SK-N-SH treated with all-trans-retinoic acid at 6 μM for 48 hours (cell line): ENCODE data around the gene PRKD3.

Experiments
- ATAC-seq: fragments of 200-7000 bp; cut with Tn5 transposase; 3 replicates; pipeline ENCODE4 v1.9.1; 2020; ENCODE audit warnings: mild to moderate bottlenecking, moderate library complexity
- ARNTL ChIP-seq: fragments of 450-650 bp; formaldehyde crosslinking; IDR thresholded peaks from 2 replicates; pipeline ENCODE4 v1.5.0; 2020; ENCODE audit warnings: low read depth, mild to moderate bottlenecking, moderate library complexity, borderline replicate concordance
- BACH2 ChIP-seq: fragments of 250-450 bp; sonication (Bioruptor Pico); IDR thresholded peaks from 2 replicates; pipeline ENCODE4 v1.9.0; 2021; ENCODE audit warnings: mild to moderate bottlenecking, borderline replicate concordance
- CSDC2 ChIP-seq: fragments of 250-450 bp; sonication (Bioruptor Pico); IDR thresholded peaks from 2 replicates; pipeline ENCODE4 v1.5.0; 2020; ENCODE audit warnings: mild to moderate bottlenecking, moderate library complexity
- CSRNP3 ChIP-seq: fragments of 250-450 bp; sonication (Bioruptor Pico); IDR thresholded peaks from 2 replicates; pipeline ENCODE4 v1.5.1; 2021; ENCODE audit warnings: mild to moderate bottlenecking, moderate library complexity
- ESRRG ChIP-seq: fragments of 250-450 bp; sonication (Bioruptor Pico); IDR thresholded peaks from 2 replicates; pipeline ENCODE4 v1.6.1; 2021; ENCODE audit warnings: mild to moderate bottlenecking
- GLIS3 ChIP-seq: fragments of 250-450 bp; sonication (Bioruptor Pico); IDR thresholded peaks from 2 replicates; pipeline ENCODE4 v1.5.0; 2020; ENCODE audit warnings: mild to moderate bottlenecking, moderate library complexity
- ISL1 ChIP-seq: fragments of 250-450 bp; sonication (Bioruptor Pico); IDR thresholded peaks from 2 replicates; pipeline ENCODE4 v2.1.2; 2022; ENCODE audit warnings: mild to moderate bottlenecking, moderate library complexity
- OSR1 ChIP-seq: fragments of 250-450 bp; sonication (Bioruptor Pico); IDR thresholded peaks from 2 replicates; pipeline ENCODE4 v1.8.0; 2022; ENCODE audit warnings: moderate library complexity, mild to moderate bottlenecking, inconsistent platforms
- PATZ1 ChIP-seq: fragments of 250-450 bp; sonication (Bioruptor Pico); IDR thresholded peaks from 2 replicates; pipeline ENCODE4 v1.8.0; 2020; ENCODE audit warnings: mild to moderate bottlenecking, moderate library complexity, borderline replicate concordance
- POU6F1 ChIP-seq: fragments of 250-450 bp; sonication (Bioruptor Pico); IDR thresholded peaks from 2 replicates; pipeline ENCODE4 v1.8.0; 2021; ENCODE audit warnings: low read depth, mild to moderate bottlenecking, moderate library complexity, borderline replicate concordance
- PPARA ChIP-seq: fragments of 250-450 bp; sonication (Bioruptor Pico); IDR thresholded peaks from 2 replicates; pipeline ENCODE4 v1.5.0; 2020; ENCODE audit warnings: mild to moderate bottlenecking, borderline replicate concordance
- RARB ChIP-seq: fragments of 250-450 bp; sonication (Bioruptor Pico); IDR thresholded peaks from 2 replicates; pipeline ENCODE4 v1.8.0; 2021; ENCODE audit warnings: mild to moderate bottlenecking, moderate library complexity
- SNAI2 ChIP-seq: fragments of 250-450 bp; sonication (Bioruptor Pico); IDR thresholded peaks from 2 replicates; pipeline ENCODE4 v1.5.0; 2020; ENCODE audit warnings: mild to moderate bottlenecking, moderate library complexity
- TCF4 ChIP-seq: fragments of 250-450 bp; sonication (Bioruptor Pico); IDR thresholded peaks from 2 replicates; pipeline ENCODE4 v1.8.0; 2021; ENCODE audit warnings: mild to moderate bottlenecking, moderate library complexity, borderline replicate concordance
- TOX ChIP-seq: fragments of 250-450 bp; sonication (Bioruptor Pico); IDR thresholded peaks from 2 replicates; pipeline ENCODE4 v1.8.0; 2021; ENCODE audit warnings: mild to moderate bottlenecking, moderate library complexity, borderline replicate concordance
- TSHZ2 ChIP-seq: fragments of 250-450 bp; sonication (Bioruptor Pico); IDR thresholded peaks from 2 replicates; pipeline ENCODE4 v1.5.0; 2020; ENCODE audit warnings: mild to moderate bottlenecking, moderate library complexity
- ZC3H10 ChIP-seq: fragments of 250-450 bp; sonication (Bioruptor Pico); IDR thresholded peaks from 2 replicates; pipeline ENCODE4 v1.5.1; 2021; ENCODE audit warnings: mild to moderate bottlenecking, moderate library complexity
- ZFP3 ChIP-seq: fragments of 250-450 bp; sonication (Bioruptor Pico); IDR thresholded peaks from 2 replicates; pipeline ENCODE4 v1.5.0; 2020; ENCODE audit warnings: mild to moderate bottlenecking, moderate library complexity
- ZFP30 ChIP-seq: fragments of 450-650 bp; formaldehyde crosslinking; IDR thresholded peaks from 2 replicates; pipeline ENCODE4 v1.5.0; 2022; ENCODE audit warnings: mild to moderate bottlenecking, moderate library complexity
- ZNF565 ChIP-seq: fragments of 450-650 bp; formaldehyde crosslinking; conservative IDR thresholded peaks from 2 replicates; pipeline ENCODE4 v1.5.0; 2020; ENCODE audit warnings: low read depth, mild to moderate bottlenecking, moderate library complexity
- ZNF70 ChIP-seq: fragments of 450-650 bp; formaldehyde crosslinking; IDR thresholded peaks from 2 replicates; pipeline ENCODE4 v1.5.0; 2020; ENCODE audit warnings: mild to moderate bottlenecking, moderate library complexity
- ZNF8 ChIP-seq: fragments of 450-650 bp; formaldehyde crosslinking; IDR thresholded peaks from 2 replicates; pipeline ENCODE4 v1.5.0; 2020; ENCODE audit warnings: mild to moderate bottlenecking, moderate library complexity
- TF ChIP-seq, protein P1 (sequence below): fragments of 250-450 bp; sonication (Bioruptor Pico); IDR thresholded peaks from 2 replicates; pipeline ENCODE4 v1.5.1; 2020; ENCODE audit warnings: low read depth, mild to moderate bottlenecking, moderate library complexity

The PRKD3 gene

GRCh38 chr2:37324536-37324785 is 172 bp downstream of the PRKD3 start:
- ATAC-seq: no peak
- TF ChIP-seq BACH2 (CRISPR knock-in tag): no peak

DNA sequence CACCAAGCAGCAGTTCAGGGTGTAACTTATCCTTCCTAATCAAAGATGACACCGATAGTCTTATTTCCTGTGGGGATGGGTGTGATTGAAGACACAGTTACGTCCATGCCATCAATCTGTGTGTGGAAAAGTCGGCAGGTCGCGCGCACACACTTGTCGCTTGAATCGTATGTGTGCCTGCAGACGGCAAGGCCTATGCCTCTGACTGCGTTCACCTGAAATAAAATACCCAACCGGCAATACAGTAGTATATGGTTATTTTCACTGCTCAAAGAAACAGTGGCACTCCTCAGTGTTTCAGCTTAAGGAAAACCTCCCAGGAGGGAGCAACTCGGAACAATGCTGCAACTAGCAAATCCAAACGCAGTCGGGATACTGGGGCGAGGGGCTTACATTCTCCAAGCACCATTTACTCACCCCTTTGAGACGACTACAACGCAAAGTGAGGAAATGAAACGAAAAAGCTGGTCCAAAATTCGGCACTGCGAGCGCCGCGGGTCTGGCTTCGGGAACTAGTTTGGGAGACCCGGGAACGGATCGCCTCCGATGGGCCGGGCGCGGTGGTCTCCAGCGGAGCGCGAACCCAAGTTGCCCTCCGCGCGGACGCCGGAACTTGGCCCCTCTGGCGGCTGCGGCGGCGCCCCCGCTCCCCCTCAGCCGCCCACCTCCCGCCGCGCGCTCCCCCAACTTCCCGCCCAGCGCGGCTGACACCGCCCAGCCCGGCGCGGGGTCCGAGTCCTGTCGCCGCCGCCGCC is 675 bp downstream of the PRKD3 start:
- TF ChIP-seq ISL1 (CRISPR knock-in tag) (no peak), TCF4 (no peak), CSRNP3 (no peak), BACH2 (CRISPR knock-in tag) (no peak), SNAI2 (CRISPR knock-in tag) (no peak), ZC3H10 (CRISPR knock-in tag) (no peak), ZFP30 (CRISPR knock-in tag) (no peak), PPARA (CRISPR knock-in tag) (no peak), CSDC2 (CRISPR knock-in tag) (no peak), ZNF70 (CRISPR knock-in tag) (no peak)
- TF ChIP-seq, all 23 proteins: peak for 0
- ATAC-seq: peak; percentile 44

DNA sequence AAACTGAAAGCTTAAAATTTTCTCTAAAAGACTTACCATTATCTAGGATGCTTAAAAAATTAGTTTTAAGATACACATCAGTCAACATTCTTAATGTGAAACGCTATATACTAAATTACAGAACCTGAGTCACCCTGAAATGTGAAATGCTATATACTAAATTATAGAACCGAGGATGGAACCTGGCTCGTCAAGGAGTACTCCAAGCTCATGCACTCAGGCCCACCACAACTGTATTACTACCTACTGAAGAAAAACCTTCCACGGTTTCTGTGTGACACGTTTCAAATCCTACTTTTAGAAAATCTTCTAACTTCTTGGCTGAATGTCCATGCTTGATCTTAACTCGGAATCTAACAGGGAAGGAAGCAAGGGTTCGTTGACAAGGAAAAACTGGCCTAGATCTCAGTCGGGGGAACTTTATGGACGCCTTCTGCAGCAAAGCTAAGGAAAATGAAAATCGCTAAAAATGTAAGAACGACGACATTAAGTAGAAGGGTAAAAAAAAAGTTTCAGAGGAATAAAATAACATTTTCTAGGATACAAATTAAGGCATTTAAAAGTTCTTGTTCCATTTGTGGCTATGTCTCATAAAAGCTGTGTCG is 1.4 kb downstream of the PRKD3 start:
- no peak for TF ChIP-seq SNAI2 (CRISPR knock-in tag)
- TF ChIP-seq TOX: no peak
- no peak for TF ChIP-seq GLIS3
- TF ChIP-seq ZFP3 (CRISPR knock-in tag): no peak
- TF ChIP-seq CSRNP3: no peak
- no peak for TF ChIP-seq ESRRG (CRISPR knock-in tag)
- TF ChIP-seq TCF4: no peak
- no peak for TF ChIP-seq OSR1
- ATAC-seq: peak; percentile 19; the same call in 2 of the 3 replicates

DNA sequence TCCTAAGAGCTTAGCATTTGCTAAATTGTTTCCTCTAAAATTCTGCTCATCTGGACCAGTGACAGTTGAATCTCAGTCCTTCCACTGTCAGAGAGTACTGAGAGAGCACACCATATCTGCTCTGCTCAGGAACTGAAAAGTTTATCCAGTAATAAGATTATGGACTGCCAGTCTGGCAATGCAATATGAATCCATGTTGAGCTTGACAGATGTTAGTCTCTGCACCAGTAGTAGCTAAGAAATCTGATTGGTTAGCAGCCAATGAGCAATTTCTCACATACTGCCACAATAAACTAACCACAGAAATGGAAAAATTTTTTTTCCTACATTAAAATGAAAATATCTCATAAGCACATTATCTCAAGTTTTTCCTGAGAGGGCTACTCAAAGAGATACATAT is 2.3 kb downstream of the PRKD3 start:
- ATAC-seq: peak; percentile 29; the same call in 2 of the 3 replicates
- TF ChIP-seq ZNF70 (CRISPR knock-in tag) (no peak), ZNF565 (CRISPR knock-in tag) (no peak), PPARA (CRISPR knock-in tag) (no peak), ESRRG (CRISPR knock-in tag) (no peak), POU6F1 (CRISPR knock-in tag) (no peak), BACH2 (CRISPR knock-in tag) (no peak), TCF4 (peak; percentile 76; the same call in 1 of the 2 replicates), SNAI2 (CRISPR knock-in tag) (no peak), ZNF8 (CRISPR knock-in tag) (0 out of 2 replicates have a peak, but pooled peaks have one; percentile 8), ISL1 (CRISPR knock-in tag) (peak; percentile 35), TOX (no peak), RARB (no peak), PATZ1 (CRISPR knock-in tag) (no peak), ZFP3 (CRISPR knock-in tag) (no peak), TSHZ2 (CRISPR knock-in tag) (peak; percentile 79), ARNTL (CRISPR knock-in tag) (no peak), ZFP30 (CRISPR knock-in tag) (no peak), ZC3H10 (CRISPR knock-in tag) (no peak), GLIS3 (no peak)
- TF ChIP-seq, protein P1, sequence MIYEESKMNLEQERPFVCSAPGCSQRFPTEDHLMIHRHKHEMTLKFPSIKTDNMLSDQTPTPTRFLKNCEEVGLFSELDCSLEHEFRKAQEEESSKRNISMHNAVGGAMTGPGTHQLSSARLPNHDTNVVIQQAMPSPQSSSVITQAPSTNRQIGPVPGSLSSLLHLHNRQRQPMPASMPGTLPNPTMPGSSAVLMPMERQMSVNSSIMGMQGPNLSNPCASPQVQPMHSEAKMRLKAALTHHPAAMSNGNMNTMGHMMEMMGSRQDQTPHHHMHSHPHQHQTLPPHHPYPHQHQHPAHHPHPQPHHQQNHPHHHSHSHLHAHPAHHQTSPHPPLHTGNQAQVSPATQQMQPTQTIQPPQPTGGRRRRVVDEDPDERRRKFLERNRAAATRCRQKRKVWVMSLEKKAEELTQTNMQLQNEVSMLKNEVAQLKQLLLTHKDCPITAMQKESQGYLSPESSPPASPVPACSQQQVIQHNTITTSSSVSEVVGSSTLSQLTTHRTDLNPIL (CRISPR knock-in tag): no peak
